Measurements from ENCODE around the gene ZNF780A. TPM values are rescaled to one million over a fixed set of nuclear protein-coding genes. Genes with fewer than 3 reads are reported as not detected.

ZNF780A gene
- total and polyA plus RNA-seq, 2 of the 8 experiments (the other 6 are each of a cell fraction or from before 2014, with no cell fraction given), result 3.5 to 12.0 TPM

GRCh38 chr19:40033989-40034560 lies 56.7 kb downstream of the ZNF780A start:
- no peak overlapping the region for H2BK120ac ChIP-seq (replicated peaks; ENCODE audit: low read depth, low read length)
- DNase-seq (ENCODE audit: low read depth in 1 of 2, low spot score in 2 of 2), result no peak
- H3K23me2 ChIP-seq (ENCODE audit: low read depth, low read length), result no peaks in the 10 kb centered on the region
- H2BK5ac ChIP-seq (ENCODE audit: low read depth, low read length), result no peak overlapping the region
- peak overlapping the region in 1 of 4 experiments; percentile 6; a peak in 1 of 8 replicates for H3K4me3 ChIP-seq (ENCODE audit: extremely low read depth in 1 of 4, insufficient read depth in 2 of 4, low read depth in 3 of 4, low read length in 4 of 4)
- H2BK15ac ChIP-seq (ENCODE audit: low read length), result no peak overlapping the region
- no peaks in the 10 kb centered on the region for H3K79me2 ChIP-seq (ENCODE audit: control insufficient read depth in 1 of 2, insufficient read depth in 2 of 2, low read length in 2 of 2)
- no peak overlapping the region for H4K5ac ChIP-seq (ENCODE audit: insufficient read length, low read depth, low read length)
- H4K8ac ChIP-seq (ENCODE audit: extremely low read depth, insufficient read depth, low read length), result no peak overlapping the region
- no peak overlapping the region for H3K4ac ChIP-seq (replicated peaks; ENCODE audit: insufficient read length, low read depth, low read length)
- peak; percentile 83 for TF ChIP-seq ZNF274 (IDR thresholded peaks at IDR 0.05; ENCODE audit: borderline replicate concordance, extremely low read depth, low read length)
- TF ChIP-seq POLR2A (IDR thresholded peaks at IDR 0.05; ENCODE audit: control extremely low read depth in 1 of 2, low read depth in 2 of 2, low read length in 2 of 2), result no peak
- TF ChIP-seq GABPA (IDR thresholded peaks at IDR 0.05; ENCODE audit: borderline replicate concordance, insufficient read depth, low read length), result no peak
- TF ChIP-seq EZH2 (IDR thresholded peaks at IDR 0.05; ENCODE audit: low read depth, low read length, severe bottlenecking), result no peak
- no peak for TF ChIP-seq E2F6 (IDR thresholded peaks at IDR 0.05)
- CTCF ChIA-PET (ENCODE audit: partially characterized antibody), result no interaction called here
- no peaks in the 10 kb centered on the region for H3K4me1 ChIP-seq (replicated peaks in 1 of 4; ENCODE audit: control insufficient read depth in 3 of 4, insufficient read depth in 4 of 4, low read length in 3 of 4)
- H3K27me3 ChIP-seq (replicated peaks in 1 of 4; ENCODE audit: control insufficient read depth in 3 of 4, extremely low read depth in 1 of 4, insufficient read depth in 3 of 4, low read length in 3 of 4), result no peaks in the 10 kb centered on the region
- no peaks in the 10 kb centered on the region for H3K79me1 ChIP-seq (ENCODE audit: low read depth, low read length)
- H2BK20ac ChIP-seq (ENCODE audit: low read length), result no peak overlapping the region
- H2AFZ ChIP-seq (ENCODE audit: low read length), result no peak overlapping the region
- H3K18ac ChIP-seq (ENCODE audit: extremely low read depth, low read length), result no peak overlapping the region
- no peak overlapping the region for H3K56ac ChIP-seq (replicated peaks; ENCODE audit: insufficient read length, low read depth, low read length)
- H3K36me3 ChIP-seq (ENCODE audit: control insufficient read depth in 2 of 4, insufficient read depth in 4 of 4, low read length in 3 of 4), result peaks cover 0 to 43% (median 19%) of the 10 kb centered on the region in 4 experiments; a peak in 3 of 8 replicates
- H3K9me3 ChIP-seq (ENCODE audit: insufficient read depth in 2 of 2, low read depth in 1 of 2, low read length in 1 of 2), result peaks cover 76 to 78% of the 10 kb centered on the region in 2 experiments
- H3K27ac ChIP-seq (ENCODE audit: low read depth, low read length), result no peak overlapping the region
- no peak overlapping the region for H3K14ac ChIP-seq (ENCODE audit: insufficient read length)
- no peak overlapping the region for H3K4me2 ChIP-seq (ENCODE audit: insufficient read depth in 1 of 2, low read depth in 2 of 2, low read length in 2 of 2)
- no peak overlapping the region for H3K23ac ChIP-seq (ENCODE audit: insufficient read length)
- H4K20me1 ChIP-seq (replicated peaks in 1 of 2; ENCODE audit: control insufficient read depth in 1 of 2, insufficient read depth in 2 of 2, low read length in 2 of 2), result no peaks in the 10 kb centered on the region
- no peak for FAIRE-seq
- H2AK5ac ChIP-seq (ENCODE audit: low read depth, low read length), result no peak overlapping the region
- no peak overlapping the region for H2BK12ac ChIP-seq (ENCODE audit: low read depth, low read length)
- WGBS, 2 experiments (ENCODE audit: extremely low coverage in 1 of 2, insufficient coverage in 1 of 2, insufficient read length in 1 of 2, insufficient replicate concordance in 2 of 2, low coverage in 1 of 2, low lambda C conversion rate in 2 of 2, missing lambda C conversion rate in 1 of 2), result 83% methylated on average over 2 of the region's 2 CpGs; no CpG with 5 or more reads in 1 of the 2 experiments
- no peak overlapping the region for H4K91ac ChIP-seq (replicated peaks; ENCODE audit: insufficient read length, low read length)
- POLR2A ChIA-PET (ENCODE audit: partially characterized antibody), result no interaction called here
- no peak overlapping the region for H3K9ac ChIP-seq (replicated peaks in 1 of 4; ENCODE audit: extremely low read depth in 1 of 4, low read depth in 3 of 4, low read length in 3 of 4)

Data from H1 (cell line).